ENCODE data around the gene CENPU. TPM values are rescaled to one million over a fixed set of nuclear protein-coding genes. Genes with fewer than 3 reads are reported as not detected.
A peak's percentile ranks its signal among the peaks of the same experiment; 100 is the strongest.
"Not testable (repeated sequence)": the region's sequence is repeated elsewhere in the genome, so short reads cannot be mapped to it uniquely, and the experiment has no call there.

CENPU gene
- total and polyA plus RNA-seq, 9 donors: 19.0 to 32.3 (median 21.7) TPM

GRCh38 chr4:184657144-184657543, 76.8 kb downstream of the CENPU start:
- Histone ChIP-seq H3K9me3 (replicated peaks; ENCODE audit: control insufficient read depth, low read depth, low read length) (no peaks in the 10 kb centered on the region), H3K36me3 (ENCODE audit: control insufficient read depth, insufficient read depth, low read length) (peaks cover 4% of the 10 kb centered on the region), H3K27me3 (ENCODE audit: control insufficient read depth, insufficient read depth, low read length) (no peaks in the 10 kb centered on the region)

GRCh38 chr4:184655889-184656869, 77.7 kb downstream of the CENPU start:
- 50% methylated on average over 4 of the region's 8 CpGs for whole genome bisulfite sequencing (ENCODE audit: insufficient coverage)
- Histone ChIP-seq H3K9me3 (replicated peaks; ENCODE audit: control insufficient read depth, low read depth, low read length) (no peaks in the 10 kb centered on the region), H3K27ac (ENCODE audit: low read length) (peak overlapping the region; percentile 53)

More at GRCh38 chr4:184657144-184657543, 76.8 kb downstream of the CENPU start:
- Histone ChIP-seq H3K27ac (ENCODE audit: low read length) (no peak overlapping the region), H3K4me1 (ENCODE audit: control insufficient read depth, insufficient read depth, low read length) (peaks cover 12% of the 10 kb centered on the region), H3K4me3 (ENCODE audit: low read length) (no peak overlapping the region)
- DNase-seq: no peak
- no CpG with 5 or more reads among the region's 3 CpGs for WGBS (ENCODE audit: insufficient coverage)

GRCh38 chr4:184653650-184654049, 80.2 kb downstream of the CENPU start:
- H3K27ac ChIP-seq (ENCODE audit: low read length): peak overlapping the region; percentile 63
- peak; percentile 84 for DNase-seq
- WGBS (ENCODE audit: insufficient coverage): no CpG with 5 or more reads among the region's 2 CpGs

More at GRCh38 chr4:184655889-184656869, 77.7 kb downstream of the CENPU start:
- DNase-seq: peak; percentile 85
- no peaks in the 10 kb centered on the region for H3K27me3 ChIP-seq (ENCODE audit: control insufficient read depth, insufficient read depth, low read length)
- H3K4me1 ChIP-seq (ENCODE audit: control insufficient read depth, insufficient read depth, low read length): peaks cover 12% of the 10 kb centered on the region
- peaks cover 2% of the 10 kb centered on the region for H3K36me3 ChIP-seq (ENCODE audit: control insufficient read depth, insufficient read depth, low read length)
- H3K4me3 ChIP-seq (ENCODE audit: low read length): no peak overlapping the region

GRCh38 chr4:184652681-184653080, 81.2 kb downstream of the CENPU start:
- Histone ChIP-seq H3K4me1 (ENCODE audit: control insufficient read depth, insufficient read depth, low read length) (peaks cover 27% of the 10 kb centered on the region), H3K27ac (ENCODE audit: low read length) (peak overlapping the region; percentile 63)
- not testable (repeated sequence) for H3K27me3 ChIP-seq (ENCODE audit: control insufficient read depth, insufficient read depth, low read length); DNase-seq; H3K4me3 ChIP-seq (ENCODE audit: low read length); H3K9me3 ChIP-seq (replicated peaks; ENCODE audit: control insufficient read depth, low read depth, low read length); H3K36me3 ChIP-seq (ENCODE audit: control insufficient read depth, insufficient read depth, low read length)

More at GRCh38 chr4:184653650-184654049, 80.2 kb downstream of the CENPU start:
- H3K9me3 ChIP-seq (replicated peaks; ENCODE audit: control insufficient read depth, low read depth, low read length): no peaks in the 10 kb centered on the region
- no peaks in the 10 kb centered on the region for H3K27me3 ChIP-seq (ENCODE audit: control insufficient read depth, insufficient read depth, low read length)
- no peak overlapping the region for H3K4me3 ChIP-seq (ENCODE audit: low read length)
- peaks cover 20% of the 10 kb centered on the region for H3K4me1 ChIP-seq (ENCODE audit: control insufficient read depth, insufficient read depth, low read length)
- H3K36me3 ChIP-seq (ENCODE audit: control insufficient read depth, insufficient read depth, low read length): no peaks in the 10 kb centered on the region

- 86% methylated on average over 5 of the region's 8 CpGs for WGBS (ENCODE audit: insufficient coverage)
Observed at GRCh38 chr4:184651899-184652298, 82.0 kb downstream of the CENPU start.

GRCh38 chr4:184649971-184650855, 83.7 kb downstream of the CENPU start:
- H3K4me1 ChIP-seq (ENCODE audit: control insufficient read depth, insufficient read depth, low read length): peaks cover 26% of the 10 kb centered on the region
- 14% methylated on average over 11 of the region's 21 CpGs for WGBS (ENCODE audit: insufficient coverage)
- DNase-seq: no peak

More at GRCh38 chr4:184651899-184652298, 82.0 kb downstream of the CENPU start:
- H3K27ac ChIP-seq (ENCODE audit: low read length): no peak overlapping the region
- H3K36me3 ChIP-seq (ENCODE audit: control insufficient read depth, insufficient read depth, low read length): peaks cover 7% of the 10 kb centered on the region
- H3K4me3 ChIP-seq (ENCODE audit: low read length): no peak overlapping the region
- H3K9me3 ChIP-seq (replicated peaks; ENCODE audit: control insufficient read depth, low read depth, low read length): no peaks in the 10 kb centered on the region
- peaks cover 32% of the 10 kb centered on the region for H3K4me1 ChIP-seq (ENCODE audit: control insufficient read depth, insufficient read depth, low read length)
- DNase-seq: no peak
- no peaks in the 10 kb centered on the region for H3K27me3 ChIP-seq (ENCODE audit: control insufficient read depth, insufficient read depth, low read length)

GRCh38 chr4:184649026-184649970, 84.6 kb downstream of the CENPU start, which contains the start of the genes CASP3 and PRIMPOL:
TSS of gene CASP3 (minus strand) at chr4:184649447. CDS start at chr4:184638453, 10,994 bp downstream.
TSS of gene PRIMPOL (plus strand) at chr4:184649738. CDS start at chr4:184657141, 7,403 bp downstream.
- Histone ChIP-seq H3K9me3 (replicated peaks; ENCODE audit: control insufficient read depth, low read depth, low read length) (no peaks in the 10 kb centered on the region), H3K27me3 (ENCODE audit: control insufficient read depth, insufficient read depth, low read length) (no peaks in the 10 kb centered on the region), H3K4me3 (ENCODE audit: low read length) (peak within 1 kb of the TSS; percentile 92), H3K36me3 (ENCODE audit: control insufficient read depth, insufficient read depth, low read length) (peaks cover 16% of the 10 kb centered on the region), H3K4me1 (ENCODE audit: control insufficient read depth, insufficient read depth, low read length) (peaks cover 26% of the 10 kb centered on the region), H3K27ac (ENCODE audit: low read length) (peak within 1 kb of the TSS; percentile 97)
- WGBS (ENCODE audit: insufficient coverage): under 1% methylated on average over 89 of the region's 90 CpGs
- DNase-seq: peak; percentile 99

More at GRCh38 chr4:184649971-184650855, 83.7 kb downstream of the CENPU start:
- H3K4me3 ChIP-seq (ENCODE audit: low read length): peak overlapping the region; percentile 62
- H3K27ac ChIP-seq (ENCODE audit: low read length): peak overlapping the region; percentile 97
- H3K36me3 ChIP-seq (ENCODE audit: control insufficient read depth, insufficient read depth, low read length): peaks cover 13% of the 10 kb centered on the region
- H3K27me3 ChIP-seq (ENCODE audit: control insufficient read depth, insufficient read depth, low read length): no peaks in the 10 kb centered on the region
- no peaks in the 10 kb centered on the region for H3K9me3 ChIP-seq (replicated peaks; ENCODE audit: control insufficient read depth, low read depth, low read length)

- no peaks in the 10 kb centered on the region for H3K9me3 ChIP-seq (replicated peaks; ENCODE audit: control insufficient read depth, low read depth, low read length)
- WGBS (ENCODE audit: insufficient coverage): 0% methylated on average over 52 of the region's 52 CpGs
- peaks cover 16% of the 10 kb centered on the region for H3K36me3 ChIP-seq (ENCODE audit: control insufficient read depth, insufficient read depth, low read length)
- peak overlapping the region; percentile 97 for H3K27ac ChIP-seq (ENCODE audit: low read length)
- peaks cover 26% of the 10 kb centered on the region for H3K4me1 ChIP-seq (ENCODE audit: control insufficient read depth, insufficient read depth, low read length)
- peak overlapping the region; percentile 92 for H3K4me3 ChIP-seq (ENCODE audit: low read length)
- H3K27me3 ChIP-seq (ENCODE audit: control insufficient read depth, insufficient read depth, low read length): no peaks in the 10 kb centered on the region
- peak; percentile 74 for DNase-seq
Observed at GRCh38 chr4:184648313-184649025, 85.4 kb downstream of the CENPU start.

- peak overlapping the region; percentile 97 for H3K27ac ChIP-seq (ENCODE audit: low read length)
- peak overlapping the region; percentile 92 for H3K4me3 ChIP-seq (ENCODE audit: low read length)
- H3K9me3 ChIP-seq (replicated peaks; ENCODE audit: control insufficient read depth, low read depth, low read length): no peaks in the 10 kb centered on the region
- peaks cover 21% of the 10 kb centered on the region for H3K4me1 ChIP-seq (ENCODE audit: control insufficient read depth, insufficient read depth, low read length)
- H3K36me3 ChIP-seq (ENCODE audit: control insufficient read depth, insufficient read depth, low read length): peaks cover 16% of the 10 kb centered on the region
- no peak for DNase-seq
- no peaks in the 10 kb centered on the region for H3K27me3 ChIP-seq (ENCODE audit: control insufficient read depth, insufficient read depth, low read length)
- WGBS (ENCODE audit: insufficient coverage): 0% methylated on average over 2 of the region's 6 CpGs
Observed at GRCh38 chr4:184648054-184648312, 85.9 kb downstream of the CENPU start.
